Right lobe of liver (tissue), 6 donors: ENCODE results near the gene MROH9. TPM values are rescaled to one million over a fixed set of nuclear protein-coding genes. Genes with fewer than 3 reads are reported as not detected.
"Not testable (repeated sequence)": the region's sequence is repeated elsewhere in the genome, so short reads cannot be mapped to it uniquely, and the experiment has no call there.

ENCODE experiments used
- ATAC-seq, 4 donors: fragments of 200-7000 bp; cut with Tn5 transposase; one replicate each; pipeline ENCODE4 v1.9.1; 2020; ENCODE audit warnings: mild to moderate bottlenecking in 4 of 4, moderate library complexity in 4 of 4
- DNase-seq, 3 donors: peaks; one replicate each; pipeline ENCODE4 v3.0.0-alpha.2; 2020
- H3K27ac ChIP-seq, 3 donors: fragments of 200-600 bp; one replicate each; pipeline ENCODE4 v1.8.0; 2022
- H3K27me3 ChIP-seq, 2 donors: fragments of 200-600 bp; one replicate each; pipeline ENCODE4 v1.8.0; 2022
- H3K36me3 ChIP-seq, 4 donors: fragments of 200-600 bp; sonication (generic) in 1 of 4; one replicate each; pipeline versions ENCODE4 v1.5.1 to v1.8.0; 2017 to 2022; ENCODE audit warnings: control low read depth in 1 of 4
- H3K4me1 ChIP-seq, 4 donors: fragments of 200-600 bp; sonication (generic) in 1 of 4; one replicate each; pipeline versions ENCODE4 v1.5.1 to v1.8.0; 2017 to 2022; ENCODE audit warnings: control low read depth in 1 of 4
- H3K4me3 ChIP-seq, 3 donors: fragments of 200-600 bp; one replicate each; pipeline ENCODE4 v1.8.0; 2022
- H3K9me3 ChIP-seq, 4 donors: fragments of 200-600 bp; sonication (generic) in 1 of 4; one replicate each; pipeline versions ENCODE4 v1.5.1 to v1.8.0; 2017 to 2022; ENCODE audit warnings: control low read depth in 1 of 4
- POLR2A ChIP-seq: fragments of 450-650 bp; IDR thresholded peaks from one replicate; pipeline ENCODE4 v1.6.1; 2017; ENCODE audit warnings: antibody characterized with exemption, mild to moderate bottlenecking
- WGBS: methylation state at CpG from one replicate; pipeline ENCODE4 v1.1.6; 2018; ENCODE audit warnings: low coverage, low lambda C conversion rate; ENCODE audit not compliant: insufficient coverage; ENCODE audit errors: missing lambda C conversion rate; 5-methylcytosine and 5-hydroxymethylcytosine counted together
- intact Hi-C, 2 donors: fragments of 100-400 bp; cut with DNase I; formaldehyde crosslinking; loops; one replicate each; pipeline versions ENCODE4 v1.11.2 to v1.14.1; 2022
- total RNA-seq, 6 experiments: library from RNA; depleted of rRNA in 2 of 6; stranded (reverse); fragments of >200 nt in 2 of 6; fragmentation: NEBNext Ultra II Directional in 3 of 6; extraction: Animal tissue kit (Norgen Biotek cat#: 25700) in 3 of 6; gene quantifications; one replicate each; pipeline versions ENCODE4 v1.1.0 to v1.2.4, GENCODE V29; 2016 to 2023
- TF ChIP-seq, protein P1 (sequence below), 4 donors: fragments of 200-600 bp in 3 of 4; fragments of 450-650 bp in 1 of 4; IDR thresholded peaks; one replicate each; pipeline versions ENCODE4 v1.5.1 to v1.8.0; 2016 to 2022; ENCODE audit warnings: antibody characterized with exemption in 4 of 4, mild to moderate bottlenecking in 2 of 4
- donor health status: DM: no; HTN: yes; CAD: no.
- donor health status: DM: no; HTN: no; CAD: no.
- donor health status: DM: no; HTN: no; CAD: no.
- donor health status: DM: no; HTN: yes; CAD: no.
- donor health status: DM: no; HTN: yes; CAD: no.

Gene MROH9
- total RNA-seq, 6 experiments from 2014 or later: not detected

DNA sequence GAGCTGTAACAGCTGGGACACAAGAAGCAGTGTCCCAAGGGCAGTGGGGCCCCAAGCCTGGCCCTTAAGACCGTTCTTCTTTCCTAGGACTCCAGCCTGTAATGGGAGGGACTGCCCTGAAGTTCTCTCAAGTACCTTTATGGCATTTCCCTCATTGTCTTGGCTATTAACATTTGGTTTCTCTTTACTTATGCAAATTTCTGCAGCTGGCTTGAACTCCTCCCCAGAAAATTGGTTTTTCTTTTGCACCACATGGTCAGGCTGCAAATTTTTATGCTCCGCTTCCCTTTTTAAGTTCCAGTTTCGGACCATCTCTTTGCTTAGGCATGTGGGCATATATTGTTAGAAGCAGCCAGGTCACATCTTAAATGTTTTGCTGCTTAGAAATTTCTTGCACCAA lies 3.1 kb upstream of the MROH9 start:
- no peaks in the 10 kb centered on the region for H3K36me3 ChIP-seq
- no peak for TF ChIP-seq POLR2A
- TF ChIP-seq, protein P1, sequence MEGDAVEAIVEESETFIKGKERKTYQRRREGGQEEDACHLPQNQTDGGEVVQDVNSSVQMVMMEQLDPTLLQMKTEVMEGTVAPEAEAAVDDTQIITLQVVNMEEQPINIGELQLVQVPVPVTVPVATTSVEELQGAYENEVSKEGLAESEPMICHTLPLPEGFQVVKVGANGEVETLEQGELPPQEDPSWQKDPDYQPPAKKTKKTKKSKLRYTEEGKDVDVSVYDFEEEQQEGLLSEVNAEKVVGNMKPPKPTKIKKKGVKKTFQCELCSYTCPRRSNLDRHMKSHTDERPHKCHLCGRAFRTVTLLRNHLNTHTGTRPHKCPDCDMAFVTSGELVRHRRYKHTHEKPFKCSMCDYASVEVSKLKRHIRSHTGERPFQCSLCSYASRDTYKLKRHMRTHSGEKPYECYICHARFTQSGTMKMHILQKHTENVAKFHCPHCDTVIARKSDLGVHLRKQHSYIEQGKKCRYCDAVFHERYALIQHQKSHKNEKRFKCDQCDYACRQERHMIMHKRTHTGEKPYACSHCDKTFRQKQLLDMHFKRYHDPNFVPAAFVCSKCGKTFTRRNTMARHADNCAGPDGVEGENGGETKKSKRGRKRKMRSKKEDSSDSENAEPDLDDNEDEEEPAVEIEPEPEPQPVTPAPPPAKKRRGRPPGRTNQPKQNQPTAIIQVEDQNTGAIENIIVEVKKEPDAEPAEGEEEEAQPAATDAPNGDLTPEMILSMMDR (IDR thresholded peaks at IDR 0.05): no peak
- DNase-seq (no peak), ATAC-seq (no peak)
- no peaks in the 10 kb centered on the region for H3K4me1 ChIP-seq
- H3K4me3 ChIP-seq: no peak overlapping the region
- H3K27ac ChIP-seq: no peak overlapping the region
- H3K9me3 ChIP-seq: no peaks in the 10 kb centered on the region
- intact Hi-C loops: no loop called here
- 76% methylated on average over 3 of the region's 3 CpGs for WGBS
- H3K27me3 ChIP-seq: no peaks in the 10 kb centered on the region

DNA sequence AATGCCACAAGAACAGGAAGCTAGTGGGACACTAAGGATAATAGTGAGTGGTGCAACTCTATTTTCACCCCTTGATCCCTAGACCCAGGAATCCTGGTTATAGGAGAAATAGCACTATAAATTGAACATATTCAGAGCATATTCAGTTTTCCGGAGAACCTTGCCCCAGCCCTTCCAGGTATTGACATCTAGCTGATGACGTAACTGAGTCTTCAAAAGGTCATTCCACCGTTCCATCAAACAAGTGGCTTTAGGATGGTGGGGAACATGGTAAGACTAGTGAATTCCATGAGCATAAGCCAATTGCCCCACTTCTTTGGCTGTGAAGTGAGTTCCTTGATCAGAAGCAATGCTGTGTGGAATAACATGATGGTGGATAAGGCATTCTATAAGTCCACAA lies 2.9 kb downstream of the MROH9 start:
- intact Hi-C loops: no loop called here
- Histone ChIP-seq H3K27ac (no peak overlapping the region), H3K4me1 (no peaks in the 10 kb centered on the region), H3K27me3 (no peaks in the 10 kb centered on the region), H3K36me3 (no peaks in the 10 kb centered on the region), H3K4me3 (no peak overlapping the region), H3K9me3 (no peaks in the 10 kb centered on the region)
- 68% methylated on average over 3 of the region's 3 CpGs for WGBS
- TF ChIP-seq, protein P1 (IDR thresholded peaks at IDR 0.05): no peak
- no peak for TF ChIP-seq POLR2A
- DNase-seq (no peak), ATAC-seq (no peak)

DNA sequence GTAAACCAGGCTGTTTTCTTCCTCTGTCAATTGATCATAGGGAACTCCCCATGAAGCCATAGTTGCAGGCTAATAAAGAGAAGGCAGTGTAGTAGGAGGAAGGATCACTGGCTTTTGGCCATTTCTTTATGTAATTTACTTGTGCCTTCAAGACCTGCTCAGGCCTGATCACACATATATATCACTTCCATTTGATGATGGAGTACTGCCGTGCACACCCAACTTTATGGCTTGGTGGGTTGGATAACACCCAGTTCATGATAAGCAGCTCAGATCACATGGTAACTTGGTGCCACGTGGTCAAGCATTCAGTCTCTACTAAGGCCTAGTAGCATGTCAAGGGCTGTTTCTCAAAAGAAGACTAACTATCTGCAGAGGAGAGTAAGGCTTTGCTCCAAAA lies 4.1 kb downstream of the MROH9 start:
- ATAC-seq (no peak), DNase-seq (no peak)
- no peak for TF ChIP-seq POLR2A
- TF ChIP-seq, protein P1 (IDR thresholded peaks at IDR 0.05): no peak
- H3K4me3 ChIP-seq: no peak overlapping the region
- H3K27ac ChIP-seq: no peak overlapping the region
- WGBS: 83% methylated on average over 2 of the region's 2 CpGs
- intact Hi-C loops: no loop called here
- no peaks in the 10 kb centered on the region for H3K36me3 ChIP-seq
- H3K4me1 ChIP-seq: no peaks in the 10 kb centered on the region
- H3K27me3 ChIP-seq: no peaks in the 10 kb centered on the region
- no peaks in the 10 kb centered on the region for H3K9me3 ChIP-seq

DNA sequence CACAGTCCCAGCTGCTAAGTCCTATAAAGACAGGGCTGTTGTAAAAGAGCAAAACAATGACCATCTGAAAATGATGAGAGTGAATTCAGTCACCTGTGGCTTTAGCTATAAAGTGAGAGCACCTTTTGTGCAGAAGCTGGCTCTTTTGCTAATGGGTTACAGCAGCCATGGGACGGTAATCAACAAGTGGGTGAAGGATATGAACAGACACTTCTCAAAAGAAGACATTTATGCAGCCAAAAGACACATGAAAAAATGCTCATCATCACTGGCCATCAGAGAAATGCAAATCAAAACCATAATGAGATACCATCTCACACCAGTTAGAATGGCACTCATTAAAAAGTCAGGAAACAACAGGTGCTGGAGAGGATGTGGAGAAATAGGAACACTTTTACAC lies 16.4 kb downstream of the MROH9 start:
- H3K9me3 ChIP-seq, intact Hi-C loops, H3K27ac ChIP-seq, H3K36me3 ChIP-seq, H3K4me3 ChIP-seq, H3K27me3 ChIP-seq, DNase-seq, ATAC-seq, H3K4me1 ChIP-seq: not testable (repeated sequence)
- WGBS: 88% methylated on average over 1 of the region's 1 CpG

DNA sequence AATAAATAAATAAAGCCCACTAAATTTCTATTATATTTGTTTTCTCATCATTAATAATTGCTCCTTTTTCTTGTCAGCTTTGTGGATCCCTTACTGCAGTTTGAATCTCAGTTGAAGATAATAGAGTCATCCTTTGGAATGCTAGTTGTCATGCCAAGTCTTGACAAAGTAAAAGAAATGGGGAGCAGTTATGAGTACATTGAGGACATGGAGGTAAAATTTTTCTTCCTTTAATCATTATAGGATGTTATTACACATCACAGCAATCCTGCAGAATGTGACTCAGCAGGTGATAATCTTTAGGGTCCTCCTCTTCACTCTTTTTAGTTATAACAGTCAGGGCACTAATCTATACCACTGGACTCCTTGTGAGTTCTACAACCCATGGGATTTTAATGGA lies 24.1 kb downstream of the MROH9 start:
- no peaks in the 10 kb centered on the region for H3K36me3 ChIP-seq
- H3K9me3 ChIP-seq: no peaks in the 10 kb centered on the region
- no peak overlapping the region for H3K4me3 ChIP-seq
- DNase-seq (no peak), ATAC-seq (no peak)
- intact Hi-C loops: no loop called here
- H3K27me3 ChIP-seq: no peaks in the 10 kb centered on the region
- no peak overlapping the region for H3K27ac ChIP-seq
- TF ChIP-seq POLR2A: no peak
- TF ChIP-seq, protein P1 (IDR thresholded peaks at IDR 0.05): no peak
- no peaks in the 10 kb centered on the region for H3K4me1 ChIP-seq
